Dedifferentiated amniotic fluid mesenchymal stem cell (primary cell): Measurements from ENCODE around the gene PANK1.
A peak's percentile ranks its signal among the peaks of the same experiment; 100 is the strongest.
"Not testable (repeated sequence)": the region's sequence is repeated elsewhere in the genome, so short reads cannot be mapped to it uniquely, and the experiment has no call there.

Source experiments
- DNase-seq: peaks from one replicate; pipeline ENCODE4 v3.0.0-alpha.2; 2016; ENCODE audit errors: extremely low spot score

Gene PANK1

DNA sequence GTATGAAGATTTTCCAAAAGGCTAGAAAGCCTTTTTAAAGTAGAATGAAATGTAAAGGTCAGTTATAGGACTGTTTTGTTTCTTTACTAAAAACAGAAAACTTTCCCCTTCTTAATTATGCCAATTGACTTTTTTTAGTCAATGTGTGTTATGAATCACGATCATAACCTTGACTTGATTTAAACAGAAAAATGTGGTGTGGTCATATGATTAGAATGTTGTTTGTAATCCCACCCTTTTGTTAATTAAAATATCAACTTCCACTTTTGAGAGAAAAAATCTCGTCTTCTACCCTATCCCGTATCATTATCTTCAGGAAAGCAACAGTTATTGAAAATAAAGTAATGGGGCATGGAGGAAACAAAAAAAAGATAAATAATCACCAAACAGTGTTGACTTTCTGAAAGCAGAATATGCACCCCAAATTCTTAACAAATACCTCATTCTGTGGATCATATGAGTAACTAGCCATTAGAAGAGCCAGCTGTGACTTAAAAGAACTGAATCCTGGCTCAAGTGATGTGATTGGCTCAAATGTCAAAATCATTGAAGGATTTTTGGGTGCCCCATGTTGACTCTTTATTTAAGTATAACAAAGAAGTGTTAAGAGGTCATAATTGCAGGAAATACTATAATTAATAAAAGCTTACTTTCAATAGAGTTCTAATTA is 77.3 kb downstream of the PANK1 start:
- peak; percentile 21 for DNase-seq

DNA sequence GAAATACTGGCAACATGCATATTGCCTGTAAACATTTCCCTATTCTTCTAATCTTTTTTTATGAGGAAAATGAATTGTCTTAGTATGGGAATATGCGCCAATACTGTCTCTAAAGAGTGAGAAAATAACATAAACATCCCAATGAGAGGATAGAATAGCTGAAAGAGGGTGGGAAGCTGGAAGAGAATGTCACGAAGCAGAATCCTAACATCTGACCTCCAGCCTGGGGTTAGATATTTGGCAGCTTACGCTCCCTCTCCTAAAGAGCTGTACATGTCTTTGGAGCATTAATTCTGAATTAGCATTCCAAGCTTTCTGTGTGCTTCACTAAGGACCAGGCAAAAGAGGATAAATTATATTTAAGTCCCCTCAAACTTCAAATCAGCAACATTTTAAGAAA is 78.0 kb downstream of the PANK1 start:
- DNase-seq: no peak

DNA sequence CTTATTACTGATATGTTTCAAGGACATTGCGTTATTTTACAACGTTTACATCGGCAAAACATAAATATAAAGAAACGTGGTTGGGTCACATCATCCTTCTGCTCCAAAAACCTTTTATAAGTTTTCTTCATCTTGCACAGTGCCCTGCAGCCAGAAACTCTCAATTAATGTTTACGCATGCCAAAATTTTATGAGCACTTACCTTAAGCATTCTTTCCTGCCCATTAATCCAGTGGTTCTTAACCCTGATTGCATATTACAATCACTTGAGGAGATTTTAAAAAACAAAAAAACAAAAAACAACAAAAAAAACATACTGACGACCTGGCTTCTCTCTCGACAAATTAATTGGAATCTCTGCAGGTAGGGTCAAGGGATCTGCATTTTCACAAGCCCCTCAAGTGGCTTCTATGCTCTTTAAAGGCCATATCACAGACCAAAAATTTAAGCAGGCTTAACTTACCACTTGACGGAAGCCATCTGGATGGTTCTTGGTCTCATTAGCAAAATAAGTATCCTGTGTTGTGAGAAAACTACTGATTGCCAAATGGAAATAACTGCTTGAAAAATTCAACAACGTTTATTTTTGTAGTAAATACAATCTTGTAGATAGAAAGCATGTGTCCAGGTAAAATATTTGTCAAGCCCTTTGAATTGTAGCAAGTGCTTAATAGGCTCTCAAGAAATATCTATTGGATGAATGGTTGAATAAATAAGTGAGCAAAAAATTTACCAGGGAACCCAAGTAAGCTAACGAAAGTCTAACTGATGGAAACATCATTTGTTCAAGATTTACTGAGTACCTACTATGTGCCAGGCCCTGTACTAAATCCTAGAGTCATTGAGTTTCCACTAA is 78.7 kb downstream of the PANK1 start:
- no peak for DNase-seq

DNA sequence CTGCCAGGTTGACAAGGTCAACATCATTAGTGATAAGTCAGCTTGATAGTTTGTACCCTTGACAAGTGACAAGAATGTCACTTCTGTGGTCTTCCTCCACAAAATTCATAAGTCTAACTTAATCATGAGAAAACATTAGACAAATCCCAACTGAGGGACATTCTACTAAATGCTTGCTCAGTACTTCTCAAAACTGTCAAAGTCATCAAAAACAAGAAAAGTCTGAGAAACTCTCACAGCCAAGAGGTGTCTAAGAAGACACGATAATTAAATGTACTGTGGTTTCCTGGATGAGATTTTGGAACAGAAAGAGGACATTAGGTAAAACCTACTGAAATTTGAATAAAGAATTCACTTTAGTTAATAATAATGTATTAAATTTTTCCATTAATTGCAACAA is 79.9 kb downstream of the PANK1 start:
- no peak for DNase-seq

DNA sequence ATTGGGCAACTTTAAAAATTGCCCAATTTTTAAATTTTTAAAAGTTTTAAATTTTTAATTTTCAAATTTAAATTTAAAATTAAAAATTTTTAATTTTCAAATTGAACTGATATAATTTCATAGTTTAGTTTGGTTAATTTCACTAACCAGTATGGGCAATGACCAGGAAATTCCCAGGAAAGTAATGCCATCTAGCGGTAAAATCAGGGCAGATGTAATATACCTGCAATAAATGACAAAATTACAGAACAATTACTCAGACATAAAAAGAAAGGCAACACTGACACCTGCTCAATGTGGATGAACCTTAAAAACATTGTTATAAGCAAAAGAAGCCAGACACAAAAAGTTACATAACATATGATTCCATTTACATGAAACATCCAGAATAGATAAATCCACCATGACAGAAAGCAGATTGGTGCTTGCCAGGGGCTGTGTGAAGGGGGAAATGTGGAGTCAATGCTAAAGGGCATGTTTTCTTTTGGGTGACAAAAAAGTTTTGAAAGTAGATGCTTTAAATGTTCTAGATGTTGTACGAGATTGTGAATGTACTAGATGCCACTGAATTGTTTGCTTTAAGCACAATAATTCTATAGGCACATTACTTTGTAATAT is 81.1 kb downstream of the PANK1 start:
- peak; percentile 45 for DNase-seq

DNA sequence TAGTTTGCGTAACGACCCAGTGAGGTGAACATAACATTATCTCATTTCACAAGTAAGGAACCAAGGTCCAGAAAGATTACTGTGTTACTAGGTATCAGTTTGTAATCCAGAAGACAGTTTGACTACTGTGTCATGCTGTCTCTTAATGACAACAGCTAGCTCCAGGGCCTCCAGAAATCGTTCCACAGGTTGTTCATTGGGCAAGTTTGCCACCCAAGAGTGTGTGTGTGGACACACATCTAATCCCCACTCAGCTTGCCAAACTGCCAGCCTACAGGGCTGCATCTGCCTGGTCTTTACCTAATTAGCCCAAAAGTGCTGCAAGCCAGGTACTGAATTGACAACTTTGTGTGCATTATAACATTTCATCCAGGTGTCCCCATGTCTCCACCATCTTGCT is 81.7 kb downstream of the PANK1 start:
- no peak for DNase-seq

DNA sequence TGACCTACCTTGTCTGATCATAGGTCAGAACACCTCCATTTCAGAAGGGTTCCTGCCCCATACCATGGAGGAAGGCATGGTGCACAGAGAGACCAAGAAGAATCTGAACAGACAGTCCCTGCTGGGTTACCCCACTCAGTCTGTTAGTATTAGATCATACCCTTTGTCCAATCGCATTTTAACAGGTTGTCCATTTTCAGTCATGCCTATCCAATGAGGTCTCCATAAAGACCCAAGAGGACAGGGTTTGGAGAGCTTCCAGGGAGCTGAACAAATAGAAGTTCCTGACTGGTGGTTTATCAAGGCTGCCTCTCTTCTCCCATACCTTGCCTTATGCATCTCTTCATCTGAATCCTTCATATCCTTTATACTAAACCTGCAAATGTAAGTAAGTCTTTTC is 88.4 kb downstream of the PANK1 start:
- DNase-seq: no peak

DNA sequence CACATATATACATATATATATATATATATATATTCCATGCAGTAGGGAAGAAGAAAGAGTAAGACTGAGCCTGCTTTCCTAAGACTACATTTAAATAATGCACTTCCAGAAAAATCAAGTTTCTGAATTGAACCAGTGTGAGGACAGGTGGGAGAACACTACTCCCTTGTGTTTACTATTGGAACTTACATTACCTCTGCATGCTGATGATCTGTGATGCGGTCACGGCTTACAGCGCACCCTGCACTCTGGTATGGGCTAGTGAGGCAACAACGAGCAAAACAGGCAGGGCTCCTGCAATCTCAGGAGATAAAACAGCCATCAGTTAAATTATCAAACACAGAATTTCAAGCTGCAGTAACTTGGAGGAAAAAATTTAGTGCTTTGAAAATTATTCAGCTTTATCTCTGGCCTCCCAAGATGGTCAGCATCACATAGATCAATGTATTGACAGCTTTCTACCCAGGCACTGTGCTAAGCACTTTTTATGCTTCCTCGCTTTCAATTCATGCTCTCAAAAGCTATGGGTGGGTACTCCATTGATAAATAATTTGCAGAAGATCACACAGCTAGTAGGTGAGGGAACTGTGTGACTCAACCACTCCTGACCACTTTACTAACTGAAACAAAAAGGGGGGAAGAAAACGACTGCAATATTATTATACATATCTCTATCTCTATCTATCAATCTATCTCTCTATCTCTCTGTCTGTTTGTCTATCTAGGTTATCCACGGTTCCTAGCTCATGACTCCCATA is 89.2 kb downstream of the PANK1 start:
- no peak for DNase-seq

DNA sequence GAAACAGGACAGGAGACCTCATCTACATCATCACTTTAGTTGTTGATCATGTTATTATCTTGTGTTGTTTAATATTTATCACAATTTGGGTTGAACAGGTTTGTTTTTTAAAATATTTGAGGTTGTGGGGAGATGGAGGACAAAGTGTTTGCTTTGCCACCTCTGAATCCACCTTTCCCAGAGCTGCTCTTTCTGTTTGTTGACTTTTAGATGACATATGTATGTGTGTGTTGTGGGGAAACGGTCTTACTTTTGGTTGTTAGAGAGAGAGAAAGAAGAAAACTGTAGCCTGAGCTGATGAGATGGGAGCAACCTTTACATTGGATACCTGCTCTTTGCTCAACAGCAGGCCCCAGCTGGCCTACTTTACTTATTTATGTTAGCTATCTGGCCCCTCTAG is 90.6 kb downstream of the PANK1 start:
- no peak for DNase-seq

DNA sequence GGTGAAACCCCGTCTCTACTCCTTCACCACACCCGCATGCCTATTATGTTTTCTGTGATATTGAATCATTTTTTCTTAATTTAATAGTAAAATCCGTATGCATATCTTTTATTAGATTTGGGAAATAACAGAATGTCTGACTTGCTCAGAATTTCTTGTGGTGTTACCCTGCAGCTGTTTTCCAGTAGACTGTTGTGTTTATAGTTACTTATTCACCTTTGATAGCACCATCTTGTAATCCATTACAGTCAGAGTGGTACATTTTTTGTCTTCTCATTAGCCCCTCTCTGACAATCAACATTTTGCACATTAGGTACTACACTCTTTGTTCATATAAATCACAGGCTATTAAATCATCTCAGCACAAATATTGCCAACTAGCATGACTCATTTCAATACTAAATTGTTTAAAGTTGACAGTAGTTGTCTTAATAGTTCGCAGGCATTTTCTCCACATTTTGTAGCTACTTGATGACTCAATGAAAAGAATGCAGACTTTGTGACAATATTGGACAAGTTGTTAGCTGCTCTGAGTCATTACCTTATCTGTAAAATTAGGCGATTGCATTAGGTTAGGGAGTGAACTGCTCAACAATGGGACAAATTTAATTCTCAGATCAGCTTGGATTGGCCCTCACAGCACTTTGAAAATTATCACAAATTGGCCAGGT is 91.8 kb downstream of the PANK1 start:
- DNase-seq: peak; percentile 82

DNA sequence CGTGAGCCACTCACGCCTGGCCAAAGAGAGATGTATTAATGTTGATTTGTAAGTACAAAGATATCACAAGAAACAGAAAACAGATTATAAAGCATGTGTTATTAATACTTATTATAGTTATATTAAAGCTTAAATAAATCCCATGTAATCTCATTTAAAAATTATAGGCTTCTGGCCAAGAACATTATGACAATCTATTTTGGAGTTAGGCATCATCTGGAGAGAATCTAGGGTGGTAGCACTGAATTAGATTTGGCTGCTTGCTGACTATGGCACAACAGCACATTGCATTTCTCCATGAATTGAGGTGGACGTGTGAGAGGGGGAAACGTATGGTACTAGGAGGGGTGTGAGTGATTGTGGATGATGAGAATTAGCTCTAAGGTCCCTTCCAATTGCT is 92.8 kb downstream of the PANK1 start:
- DNase-seq: no peak

DNA sequence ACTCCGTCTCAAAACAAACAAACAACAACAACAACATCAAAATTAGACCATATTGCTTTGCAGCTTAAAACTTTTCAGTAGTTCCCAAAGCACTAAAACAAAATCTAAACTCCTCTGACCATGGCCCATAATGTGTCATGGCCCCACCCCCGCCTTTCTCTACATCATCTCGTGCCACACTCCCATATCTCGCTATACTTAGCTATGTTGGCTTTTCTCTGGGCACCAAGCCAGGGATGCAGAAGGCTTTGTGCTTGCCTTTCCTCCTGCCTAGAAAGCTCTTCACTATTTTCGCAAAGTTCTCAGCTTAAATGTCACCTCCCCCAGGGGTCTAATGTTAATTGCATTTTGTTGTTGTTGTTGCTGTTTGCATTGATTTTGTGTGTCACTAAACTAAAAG is 94.5 kb downstream of the PANK1 start:
- DNase-seq: no peak

DNA sequence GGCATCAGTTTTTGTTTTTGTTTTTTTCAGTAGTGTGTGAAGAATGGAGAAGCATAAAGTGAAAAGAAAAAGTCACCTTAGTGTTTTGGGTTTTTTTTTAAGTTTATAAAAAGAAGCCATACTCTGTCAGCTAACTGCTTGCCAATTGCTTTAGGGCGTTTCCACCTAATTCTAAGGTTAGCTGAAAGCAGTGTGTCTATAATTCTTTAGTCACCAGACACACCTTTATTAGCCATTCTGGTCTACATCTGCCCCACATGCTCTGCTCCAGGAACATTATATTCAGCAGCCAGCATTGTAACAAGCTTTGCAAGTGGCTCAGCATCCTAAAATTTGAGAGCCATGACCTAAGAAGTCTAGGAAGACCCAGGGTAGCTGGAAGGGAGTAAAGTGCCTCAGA is 95.5 kb downstream of the PANK1 start:
- DNase-seq: no peak

DNA sequence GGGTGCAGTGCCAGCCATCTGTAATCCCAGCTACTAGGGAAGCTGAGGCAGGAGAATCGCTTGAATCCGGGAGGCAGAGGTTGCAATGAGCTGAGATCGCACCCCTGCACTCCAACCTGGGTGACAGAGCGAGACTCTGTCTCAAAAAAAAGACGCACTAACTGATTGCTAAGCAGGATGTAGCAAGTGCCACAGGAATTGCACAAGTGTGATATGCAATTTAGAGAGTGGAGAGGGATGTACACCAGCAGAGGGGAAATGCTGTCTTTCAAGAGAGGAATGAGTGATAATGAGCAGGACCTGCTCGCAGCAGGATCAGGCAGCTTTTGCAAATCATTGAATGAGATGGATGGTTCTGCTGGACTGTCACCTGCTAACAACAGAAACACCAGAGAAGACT is 96.4 kb downstream of the PANK1 start:
- DNase-seq: no peak

DNA sequence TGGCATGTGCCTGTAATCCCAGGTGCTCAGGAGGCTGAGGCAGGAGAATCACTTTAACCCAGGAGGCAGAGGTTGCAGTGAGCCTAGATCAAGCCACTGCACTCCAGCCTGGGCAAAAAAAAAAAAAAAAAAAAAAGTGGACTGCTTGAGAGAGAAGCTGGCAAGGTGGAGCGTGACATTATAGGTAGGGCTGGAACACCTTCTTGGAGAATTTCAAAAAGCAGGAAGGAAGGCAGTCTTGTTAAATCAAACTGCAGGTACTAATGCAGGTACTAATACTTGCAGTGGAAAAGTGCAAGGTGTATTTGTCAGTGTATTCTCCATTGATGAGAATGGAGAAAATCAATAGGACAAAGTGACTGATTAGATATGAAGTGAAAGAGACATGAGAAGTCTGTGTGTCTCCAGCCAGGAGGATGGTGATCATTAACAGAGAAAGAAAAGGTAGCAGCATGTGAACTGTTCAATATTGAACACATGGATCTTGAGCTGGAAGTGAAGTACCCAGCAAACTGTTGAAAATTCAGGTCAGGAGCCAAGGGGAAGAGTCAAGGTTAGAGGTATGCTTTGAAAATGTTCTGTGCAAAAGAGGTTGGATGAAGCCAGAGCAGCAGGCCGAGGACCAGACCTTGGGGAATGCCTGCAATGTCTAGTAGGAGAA is 97.1 kb downstream of the PANK1 start:
- no peak for DNase-seq

DNA sequence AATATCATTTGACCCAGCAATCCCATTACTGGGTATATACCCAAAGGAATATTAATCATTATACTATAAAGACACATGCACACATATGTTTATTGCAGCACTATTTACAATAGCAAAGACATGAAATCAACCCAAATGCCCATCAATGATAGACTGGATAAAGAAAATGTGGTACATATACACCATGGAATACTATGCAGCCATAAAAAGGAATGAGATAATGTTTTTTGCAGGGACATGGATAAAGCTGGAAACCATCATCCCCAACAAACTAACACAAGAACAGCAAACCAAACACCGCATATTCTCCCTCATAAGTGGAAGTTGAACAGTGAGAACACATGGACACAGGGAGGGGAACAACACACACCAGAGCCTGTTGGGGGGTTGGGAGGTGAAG is 98.4 kb downstream of the PANK1 start:
- not testable (repeated sequence) for DNase-seq

DNA sequence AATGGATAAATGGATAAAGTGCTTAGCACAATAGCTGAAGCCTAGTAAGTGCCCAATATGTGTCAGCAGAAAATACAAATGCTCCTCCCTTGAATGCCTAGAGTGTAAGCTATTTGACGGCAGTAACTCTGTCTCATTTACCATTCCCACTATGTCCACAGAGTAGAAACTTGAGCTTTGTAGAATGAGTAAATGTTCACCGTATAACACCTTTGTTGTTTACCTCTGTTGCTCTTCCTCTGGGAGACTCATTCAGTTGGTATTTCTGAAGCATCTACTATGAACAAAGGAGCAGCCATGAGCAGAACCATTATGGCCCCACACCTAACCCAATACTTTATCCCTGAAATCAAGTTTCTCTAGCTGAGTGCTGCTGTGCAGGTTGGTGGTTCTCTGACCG is 101.2 kb downstream of the PANK1 start:
- no peak for DNase-seq

DNA sequence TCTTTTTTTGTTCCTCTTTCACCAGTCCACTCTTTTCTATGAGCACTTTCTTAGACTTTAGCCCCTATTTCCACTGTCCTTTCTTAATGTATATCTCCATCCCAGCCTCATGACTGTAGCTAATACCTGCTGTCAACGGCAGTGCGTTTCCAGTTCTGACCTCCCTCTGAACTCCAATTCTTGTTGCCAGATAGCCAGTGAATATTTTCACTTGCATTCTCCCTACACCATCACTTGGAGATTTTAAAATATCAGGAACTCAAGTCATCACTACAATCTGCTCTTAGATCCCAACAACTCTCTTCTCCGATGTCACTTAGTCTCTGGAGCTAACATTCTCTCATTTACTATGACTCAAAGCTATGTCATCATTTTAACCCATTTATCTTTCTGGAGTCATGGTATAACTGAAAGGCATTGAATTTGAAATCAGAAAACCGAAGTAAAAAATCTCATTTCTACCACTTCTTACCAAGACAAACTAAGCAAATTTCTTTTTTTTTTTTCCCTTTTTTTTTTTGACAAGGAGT is 104.6 kb downstream of the PANK1 start:
- DNase-seq: no peak

DNA sequence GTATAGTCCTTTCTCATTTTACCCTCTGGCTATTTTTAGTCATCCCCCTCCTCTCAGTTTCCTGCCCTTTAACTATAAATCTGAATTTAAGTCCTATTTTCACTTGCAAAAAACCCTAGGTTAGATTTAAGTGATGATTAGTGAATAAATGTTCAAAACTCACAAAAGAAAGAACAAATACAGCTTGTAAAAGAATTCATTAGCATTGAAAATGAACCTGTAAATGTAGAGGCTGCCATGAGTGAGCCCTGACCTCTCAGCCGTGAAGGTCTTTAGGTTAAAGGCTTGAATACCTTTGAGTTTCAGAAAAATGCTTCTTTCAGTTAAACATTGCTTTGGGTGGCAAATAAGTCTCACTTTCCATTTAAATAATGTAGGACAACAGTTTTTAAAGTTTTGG is 107.7 kb downstream of the PANK1 start:
- no peak for DNase-seq

DNA sequence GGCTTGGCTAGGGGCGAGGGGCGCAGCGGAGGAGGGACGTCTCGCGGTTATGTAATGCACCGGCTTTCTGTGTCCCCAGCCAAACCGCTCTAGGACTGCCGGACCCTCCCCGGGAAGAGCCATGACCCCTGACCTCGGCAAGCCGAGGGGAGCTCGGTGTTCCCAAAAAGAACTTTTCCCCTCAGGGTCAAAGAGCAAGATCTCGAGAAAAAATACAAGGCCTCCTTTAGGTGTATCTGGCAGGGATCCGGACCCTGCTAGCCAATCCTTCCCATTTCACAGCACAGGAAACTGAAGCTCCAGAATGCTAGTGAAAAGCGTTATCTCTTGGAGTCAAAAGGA is 109.1 kb downstream of the PANK1 start:
- no peak for DNase-seq
